HEK293 (cell line): ENCODE results near the gene YIPF3.

Experiments
- CTCF ChIA-PET: fragments of 350-600 bp; formaldehyde crosslinking; extraction: SDS; loops from one replicate; lab custom pipeline; 2021; ENCODE audit warnings: antibody characterized with exemption; lab: Yijun Ruan, JAX
- POLR2A ChIA-PET: fragments of 300-600 bp; formaldehyde crosslinking; extraction: SDS; loops from one replicate; lab custom pipeline; 2020; ENCODE audit warnings: antibody characterized with exemption, inconsistent platforms; lab: Yijun Ruan, JAX
- H3K27ac ChIP-seq: fragments of 200-500 bp; sonication (Bioruptor generic); 2 replicates; pipeline ENCODE4 v1.5.1; 2014; ENCODE audit warnings: low read depth, low read length, control low read depth, inconsistent platforms; ENCODE audit errors: extremely low read depth
- H3K36me3 ChIP-seq, 2 experiments: fragments of 200-500 bp in 1 of 2; sonication (Bioruptor generic) in 1 of 2; 1 replicate in 1 of 2; 2 replicates in 1 of 2; pipeline ENCODE4 v1.5.1; 2014 to 2017; ENCODE audit warnings: inconsistent platforms in 2 of 2, low read length in 2 of 2; ENCODE audit not compliant: control insufficient read depth in 2 of 2, insufficient read depth in 1 of 2
- H3K4me1 ChIP-seq: fragments of 200-500 bp; sonication (Bioruptor generic); 2 replicates; pipeline ENCODE4 v1.5.1; 2014; ENCODE audit warnings: mild to moderate bottlenecking, low read length, inconsistent platforms; ENCODE audit not compliant: control insufficient read depth, insufficient read depth
- H3K4me3 ChIP-seq: 2 replicates; pipeline ENCODE4 v1.5.1; 2011; ENCODE audit warnings: low read depth, mild to moderate bottlenecking, control low read depth, low read length, moderate library complexity
- H3K9me3 ChIP-seq: fragments of 200-500 bp; sonication (Bioruptor generic); 2 replicates; pipeline ENCODE4 v1.5.1; 2014; ENCODE audit warnings: low read depth, low read length, inconsistent platforms; ENCODE audit not compliant: control insufficient read depth, insufficient read depth
- EGR2 ChIP-seq: fragments of 450-650 bp; formaldehyde crosslinking; IDR thresholded peaks from 2 replicates; pipeline ENCODE4 v1.5.1; 2016; ENCODE audit warnings: low read depth, missing biosample characterization, missing genetic modification characterization
- FEZF1 ChIP-seq: fragments of 450-650 bp; formaldehyde crosslinking; IDR thresholded peaks from 2 replicates; pipeline ENCODE4 v1.5.1; 2016; ENCODE audit warnings: missing biosample characterization, missing genetic modification characterization
- GLI4 ChIP-seq: fragments of 450-650 bp; formaldehyde crosslinking; IDR thresholded peaks from 2 replicates; pipeline ENCODE4 v1.5.1; 2016; ENCODE audit warnings: missing biosample characterization, missing genetic modification characterization
- GLIS1 ChIP-seq: fragments of 450-650 bp; formaldehyde crosslinking; IDR thresholded peaks from 2 replicates; pipeline ENCODE4 v1.5.1; 2016; ENCODE audit warnings: missing biosample characterization, missing genetic modification characterization
- HOXC10 ChIP-seq: sonication (generic); formaldehyde crosslinking; IDR thresholded peaks from 2 replicates; pipeline ENCODE4 v1.8.1; 2023; ENCODE audit warnings: mild to moderate bottlenecking, missing genetic modification reagents
- KLF10 ChIP-seq: fragments of 450-650 bp; IDR thresholded peaks from 2 replicates; pipeline ENCODE4 v1.5.1; 2018; ENCODE audit warnings: missing biosample characterization, mild to moderate bottlenecking, missing genetic modification characterization
- KLF8 ChIP-seq: fragments of 450-650 bp; formaldehyde crosslinking; IDR thresholded peaks from 2 replicates; pipeline ENCODE4 v1.5.1; 2016; ENCODE audit warnings: missing biosample characterization, missing genetic modification characterization
- OVOL3 ChIP-seq: fragments of 450-650 bp; formaldehyde crosslinking; IDR thresholded peaks from 2 replicates; pipeline ENCODE4 v1.5.1; 2016; ENCODE audit warnings: missing biosample characterization, missing genetic modification characterization
- PRDM2 ChIP-seq: fragments of 450-650 bp; formaldehyde crosslinking; IDR thresholded peaks from 2 replicates; pipeline ENCODE4 v1.5.1; 2016; ENCODE audit warnings: missing biosample characterization, missing genetic modification characterization, borderline replicate concordance
- YY1 ChIP-seq: fragments of 450-650 bp; formaldehyde crosslinking; IDR thresholded peaks from 2 replicates; pipeline ENCODE4 v1.5.1; 2018; ENCODE audit warnings: missing biosample characterization, missing genetic modification characterization
- ZBTB17 ChIP-seq: fragments of 450-650 bp; formaldehyde crosslinking; IDR thresholded peaks from 2 replicates; pipeline ENCODE4 v1.5.1; 2016; ENCODE audit warnings: missing biosample characterization, missing genetic modification characterization
- ZBTB21 ChIP-seq: fragments of 450-650 bp; formaldehyde crosslinking; IDR thresholded peaks from 2 replicates; pipeline ENCODE4 v1.5.1; 2017; ENCODE audit warnings: missing biosample characterization, missing genetic modification characterization
- ZBTB7A ChIP-seq: fragments of 450-650 bp; formaldehyde crosslinking; IDR thresholded peaks from 2 replicates; pipeline ENCODE4 v1.5.1; 2016; ENCODE audit warnings: low read depth, missing biosample characterization, missing genetic modification characterization
- ZNF146 ChIP-seq: fragments of 450-650 bp; formaldehyde crosslinking; IDR thresholded peaks from 2 replicates; pipeline ENCODE4 v1.5.1; 2016; ENCODE audit warnings: missing biosample characterization, missing genetic modification characterization
- ZNF157 ChIP-seq: fragments of 450-650 bp; formaldehyde crosslinking; IDR thresholded peaks from 2 replicates; pipeline ENCODE4 v1.5.1; 2016; ENCODE audit warnings: missing biosample characterization, missing genetic modification characterization
- ZNF174 ChIP-seq: fragments of 450-650 bp; formaldehyde crosslinking; IDR thresholded peaks from 2 replicates; pipeline ENCODE4 v1.5.0; 2017; ENCODE audit warnings: missing biosample characterization, mild to moderate bottlenecking, missing genetic modification characterization
- ZNF175 ChIP-seq: fragments of 450-650 bp; formaldehyde crosslinking; IDR thresholded peaks from 2 replicates; pipeline ENCODE4 v1.5.1; 2016; ENCODE audit warnings: missing biosample characterization, missing genetic modification characterization
- ZNF221 ChIP-seq: fragments of 450-650 bp; formaldehyde crosslinking; IDR thresholded peaks from 2 replicates; pipeline ENCODE4 v1.5.1; 2017; ENCODE audit warnings: missing biosample characterization, missing genetic modification characterization, borderline replicate concordance
- ZNF24 ChIP-seq: fragments of 450-650 bp; formaldehyde crosslinking; IDR thresholded peaks from 2 replicates; pipeline ENCODE4 v1.5.1; 2016; ENCODE audit warnings: missing biosample characterization, missing genetic modification characterization
- ZNF398 ChIP-seq: fragments of 450-650 bp; formaldehyde crosslinking; IDR thresholded peaks from 2 replicates; pipeline ENCODE4 v1.5.1; 2017; ENCODE audit warnings: missing biosample characterization, missing genetic modification characterization
- ZNF449 ChIP-seq: fragments of 450-650 bp; formaldehyde crosslinking; IDR thresholded peaks from 2 replicates; pipeline ENCODE4 v1.5.1; 2017; ENCODE audit warnings: missing biosample characterization, mild to moderate bottlenecking, missing genetic modification characterization, moderate library complexity
- ZNF510 ChIP-seq: fragments of 450-650 bp; formaldehyde crosslinking; IDR thresholded peaks from 2 replicates; pipeline ENCODE4 v1.5.1; 2018; ENCODE audit warnings: mild to moderate bottlenecking, missing genetic modification characterization, missing biosample characterization; ENCODE audit not compliant: insufficient replicate concordance
- ZNF558 ChIP-seq: fragments of 450-650 bp; formaldehyde crosslinking; IDR thresholded peaks from 2 replicates; pipeline ENCODE4 v1.5.1; 2016; ENCODE audit warnings: missing biosample characterization, missing genetic modification characterization
- ZNF660 ChIP-seq: fragments of 450-650 bp; IDR thresholded peaks from 2 replicates; pipeline ENCODE4 v1.5.1; 2018; ENCODE audit warnings: missing biosample characterization, mild to moderate bottlenecking, missing genetic modification characterization
- ZNF768 ChIP-seq: fragments of 450-650 bp; formaldehyde crosslinking; IDR thresholded peaks from 2 replicates; pipeline ENCODE4 v1.5.1; 2018; ENCODE audit warnings: missing biosample characterization, mild to moderate bottlenecking, missing genetic modification characterization
- ZNF830 ChIP-seq: fragments of 450-650 bp; IDR thresholded peaks from 2 replicates; pipeline ENCODE4 v1.5.0; 2018; ENCODE audit warnings: missing biosample characterization, missing genetic modification characterization, low read depth, mild to moderate bottlenecking, moderate library complexity

YIPF3 gene

GRCh38 chr6:43506667-43507471, 9.9 kb downstream of the YIPF3 start (continued):
- TF ChIP-seq ZNF157 (no peak), KLF10 (tag by site-specific recombination) (no peak), ZBTB17 (tag by site-specific recombination) (peak; percentile 66; the same call in 1 of the 2 replicates), ZNF830 (tag by site-specific recombination) (no peak), ZNF510 (tag by site-specific recombination) (no peak), EGR2 (tag by site-specific recombination) (no peak), ZNF174 (tag by site-specific recombination) (no peak), ZNF24 (tag by site-specific recombination) (no peak)

- CTCF ChIA-PET: interaction anchor here (0.6 to 8.5 kb wide), 42 partner anchors 10 to 746 kb away, joined by 3 to 142 read pairs (median 6); partner anchors contain the start of genes ABCC10, DLK2, DNPH1 and POLH
Observed at GRCh38 chr6:43506171-43506570, 10.6 kb downstream of the YIPF3 start.

GRCh38 chr6:43505718-43506117, 11.0 kb downstream of the YIPF3 start:
- TF ChIP-seq FEZF1 (tag by site-specific recombination) (no peak), ZNF146 (no peak), ZNF660 (tag by site-specific recombination) (no peak), ZNF175 (tag by site-specific recombination) (no peak), GLI4 (tag by site-specific recombination) (no peak), ZNF221 (tag by site-specific recombination) (no peak), ZNF558 (no peak), ZNF768 (no peak), ZNF449 (no peak), ZBTB21 (no peak), ZNF398 (tag by site-specific recombination) (no peak), HOXC10 (no peak), ZBTB7A (no peak), PRDM2 (tag by site-specific recombination) (no peak), OVOL3 (tag by site-specific recombination) (no peak)
- TF ChIP-seq, all 188 proteins: peak for 0
- Histone ChIP-seq H3K9me3 (no peaks in the 10 kb centered on the region), H3K27ac (no peak overlapping the region), H3K4me3 (no peak overlapping the region), H3K36me3 (peaks cover 3 to 54% of the 10 kb centered on the region in 2 experiments; a peak in 2 of 3 replicates), H3K4me1 (no peaks in the 10 kb centered on the region)
- ChIA-PET CTCF (interaction anchor here (0.6 to 8.5 kb wide), 28 partner anchors 10 to 605 kb away, joined by 3 to 142 read pairs (median 7); partner anchors contain the start of genes ABCC10, DLK2, POLR1C and YIPF3), POLR2A (interaction anchor here (1.1 to 3.3 kb wide), 5 partner anchors 9 to 78 kb away, joined by 3 to 14 read pairs (median 3); partner anchors contain the start of genes ABCC10, POLR1C and YIPF3)

More at GRCh38 chr6:43506171-43506570, 10.6 kb downstream of the YIPF3 start:
- Histone ChIP-seq H3K4me3 (no peak overlapping the region), H3K4me1 (no peaks in the 10 kb centered on the region), H3K36me3 (peaks cover 3 to 53% of the 10 kb centered on the region in 2 experiments; a peak in 2 of 3 replicates), H3K9me3 (no peaks in the 10 kb centered on the region), H3K27ac (no peak overlapping the region)
- peak; percentile 47 for TF ChIP-seq GLIS1 (tag by site-specific recombination)
- TF ChIP-seq KLF8: no peak
- TF ChIP-seq YY1: no peak
- POLR2A ChIA-PET: interaction anchor here (0.6 to 3.3 kb wide), 12 partner anchors 10 to 324 kb away, joined by 3 to 14 read pairs (median 3); partner anchors contain the start of genes ABCC10, CUL9, DLK2 and POLR1C
